Measurements from ENCODE around the gene ZNF862. TPM values are rescaled to one million over a fixed set of nuclear protein-coding genes. Genes with fewer than 3 reads are reported as not detected.

ZNF862 gene
- polyA plus RNA-seq, 1 of the 3 experiments (the other 2 are of a cell fraction): 17.3 TPM

DNA sequence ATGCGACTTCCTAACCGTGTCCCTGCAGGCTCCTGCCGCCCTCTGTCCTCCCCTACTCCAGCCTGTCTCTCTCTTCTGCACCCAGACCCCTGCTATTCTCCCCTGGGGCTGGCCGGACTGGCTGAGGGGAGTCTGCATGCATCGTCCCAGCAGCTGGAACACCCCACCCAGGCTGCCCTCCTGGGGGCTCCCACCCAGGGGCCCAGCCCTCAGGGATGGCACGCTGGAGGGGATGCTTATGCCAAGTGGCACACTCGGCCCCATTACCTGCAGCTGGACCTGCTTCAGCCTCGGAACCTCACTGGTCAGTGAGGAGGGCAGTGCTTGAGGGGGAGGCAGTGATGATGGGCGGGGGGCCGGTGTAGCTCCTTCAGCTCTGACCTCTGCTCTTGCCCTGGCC is 43.0 kb upstream of the ZNF862 start:
- Histone ChIP-seq H3F3A (replicated peaks; ENCODE audit: insufficient read depth) (no peaks in the 10 kb centered on the region), H3K27ac (ENCODE audit: low read depth in 2 of 2, low read length in 1 of 2) (no peak overlapping the region), H4K20me1 (ENCODE audit: insufficient read depth) (no peaks in the 10 kb centered on the region), H3K9me2 (no peaks in the 10 kb centered on the region), H3K9ac (no peak overlapping the region), H2AFZ (ENCODE audit: low read depth) (no peak overlapping the region), H3K9me3 (no peaks in the 10 kb centered on the region), H3K27me3 (ENCODE audit: insufficient read depth) (peaks cover 24% of the 10 kb centered on the region), H3K4me1 (ENCODE audit: control insufficient read depth in 1 of 2, insufficient read depth in 2 of 2, low read depth in 1 of 2, low read length in 1 of 2) (peaks cover 0 to 4% of the 10 kb centered on the region in 2 experiments; a peak in 1 of 4 replicates), H3K79me2 (ENCODE audit: insufficient read depth) (no peaks in the 10 kb centered on the region), H3K4me3 (ENCODE audit: low read depth in 2 of 2, low read length in 1 of 2) (no peak overlapping the region), H3K4me2 (no peak overlapping the region), H3K36me3 (replicated peaks in 1 of 2; ENCODE audit: control insufficient read depth in 1 of 2, insufficient read depth in 2 of 2, low read length in 1 of 2) (no peaks in the 10 kb centered on the region)
- TF ChIP-seq GATA2 (CRISPR knock-in tag; IDR thresholded peaks at IDR 0.05) (no peak), FOXM1 (IDR thresholded peaks at IDR 0.05; ENCODE audit: low read depth) (no peak), RCOR1 (IDR thresholded peaks at IDR 0.05; ENCODE audit: low read length) (no peak), REST (IDR thresholded peaks at IDR 0.05; ENCODE audit: low read depth, low read length) (no peak), ELF1 (IDR thresholded peaks at IDR 0.05) (no peak), EP300 (IDR thresholded peaks at IDR 0.05; ENCODE audit: borderline replicate concordance in 1 of 2, low read depth in 1 of 2, low read length in 1 of 2) (no peak), NFIC (IDR thresholded peaks at IDR 0.05; ENCODE audit: borderline replicate concordance) (no peak), JUND (IDR thresholded peaks at IDR 0.05) (no peak), CHD2 (IDR thresholded peaks at IDR 0.05; ENCODE audit: low read length, partially characterized antibody) (no peak), ZBTB33 (IDR thresholded peaks at IDR 0.05; ENCODE audit: borderline replicate concordance, low read depth) (no peak), EZH2phosphoT487 (IDR thresholded peaks at IDR 0.05; ENCODE audit: borderline replicate concordance, low read depth) (no peak), TAF1 (IDR thresholded peaks at IDR 0.05; ENCODE audit: borderline replicate concordance, low read depth, low read length) (no peak), MXI1 (IDR thresholded peaks at IDR 0.05; ENCODE audit: low read depth, low read length) (no peak), FOSL2 (IDR thresholded peaks at IDR 0.05; ENCODE audit: borderline replicate concordance, low read depth) (no peak), YY1 (IDR thresholded peaks at IDR 0.05; ENCODE audit: low read depth) (no peak), MEF2A (IDR thresholded peaks at IDR 0.05; ENCODE audit: borderline replicate concordance, low read depth) (no peak), NRF1 (IDR thresholded peaks at IDR 0.05; ENCODE audit: low read depth, low read length) (no peak)
- TF ChIP-seq, protein P1, sequence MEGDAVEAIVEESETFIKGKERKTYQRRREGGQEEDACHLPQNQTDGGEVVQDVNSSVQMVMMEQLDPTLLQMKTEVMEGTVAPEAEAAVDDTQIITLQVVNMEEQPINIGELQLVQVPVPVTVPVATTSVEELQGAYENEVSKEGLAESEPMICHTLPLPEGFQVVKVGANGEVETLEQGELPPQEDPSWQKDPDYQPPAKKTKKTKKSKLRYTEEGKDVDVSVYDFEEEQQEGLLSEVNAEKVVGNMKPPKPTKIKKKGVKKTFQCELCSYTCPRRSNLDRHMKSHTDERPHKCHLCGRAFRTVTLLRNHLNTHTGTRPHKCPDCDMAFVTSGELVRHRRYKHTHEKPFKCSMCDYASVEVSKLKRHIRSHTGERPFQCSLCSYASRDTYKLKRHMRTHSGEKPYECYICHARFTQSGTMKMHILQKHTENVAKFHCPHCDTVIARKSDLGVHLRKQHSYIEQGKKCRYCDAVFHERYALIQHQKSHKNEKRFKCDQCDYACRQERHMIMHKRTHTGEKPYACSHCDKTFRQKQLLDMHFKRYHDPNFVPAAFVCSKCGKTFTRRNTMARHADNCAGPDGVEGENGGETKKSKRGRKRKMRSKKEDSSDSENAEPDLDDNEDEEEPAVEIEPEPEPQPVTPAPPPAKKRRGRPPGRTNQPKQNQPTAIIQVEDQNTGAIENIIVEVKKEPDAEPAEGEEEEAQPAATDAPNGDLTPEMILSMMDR (IDR thresholded peaks at IDR 0.05): no peak
- TF ChIP-seq, protein P2, sequence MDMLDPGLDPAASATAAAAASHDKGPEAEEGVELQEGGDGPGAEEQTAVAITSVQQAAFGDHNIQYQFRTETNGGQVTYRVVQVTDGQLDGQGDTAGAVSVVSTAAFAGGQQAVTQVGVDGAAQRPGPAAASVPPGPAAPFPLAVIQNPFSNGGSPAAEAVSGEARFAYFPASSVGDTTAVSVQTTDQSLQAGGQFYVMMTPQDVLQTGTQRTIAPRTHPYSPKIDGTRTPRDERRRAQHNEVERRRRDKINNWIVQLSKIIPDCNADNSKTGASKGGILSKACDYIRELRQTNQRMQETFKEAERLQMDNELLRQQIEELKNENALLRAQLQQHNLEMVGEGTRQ (IDR thresholded peaks at IDR 0.05; ENCODE audit: borderline replicate concordance, low read depth, low read length): no peak
- POLR2A ChIA-PET: no interaction called here
- DNase-seq: no peak
- WGBS (ENCODE audit: low lambda C conversion rate): 44% methylated on average over 7 of the region's 10 CpGs
- CTCF ChIA-PET: interaction anchor here (1.4 to 16.9 kb wide), 3 partner anchors 10 to 133 kb away, joined by 5 to 189 read pairs (median 6); no protein-coding TSS in a partner anchor
